Sigmoid colon (tissue), 7 donors: Measurements from ENCODE around the gene FAM124B. TPM values are rescaled to one million over a fixed set of nuclear protein-coding genes. Genes with fewer than 3 reads are reported as not detected.

Experiments
- DNase-seq: peaks from one replicate; pipeline ENCODE4 v3.0.0-alpha.2; 2019
- H3K27ac ChIP-seq, 4 donors: fragments of 200-600 bp; sonication (generic); one replicate each; pipeline ENCODE4 v1.5.1; 2016 to 2019; ENCODE audit warnings: mild to moderate bottlenecking in 1 of 4
- H3K27me3 ChIP-seq, 3 donors: fragments of 200-600 bp; sonication (generic); one replicate each; pipeline ENCODE4 v1.5.1; 2019; ENCODE audit warnings: mild to moderate bottlenecking in 1 of 3
- H3K36me3 ChIP-seq, 4 donors: fragments of 200-600 bp; sonication (generic); one replicate each; pipeline ENCODE4 v1.5.1; 2016 to 2019
- H3K4me1 ChIP-seq, 4 donors: fragments of 200-600 bp; sonication (generic); one replicate each; pipeline ENCODE4 v1.5.1; 2017 to 2019
- H3K4me3 ChIP-seq, 4 donors: fragments of 200-600 bp; sonication (generic); one replicate each; pipeline ENCODE4 v1.5.1; 2017 to 2019; ENCODE audit warnings: mild to moderate bottlenecking in 2 of 4, moderate library complexity in 1 of 4
- H3K9me3 ChIP-seq, 4 donors: fragments of 200-600 bp in 3 of 4; sonication (generic) in 3 of 4; one replicate each; pipeline versions ENCODE4 v1.5.1 to v1.6.1; 2013 to 2019
- EP300 ChIP-seq, 4 donors: sonication (generic); formaldehyde crosslinking; IDR thresholded peaks; one replicate each; pipeline ENCODE4 v1.6.1; 2017; ENCODE audit warnings: antibody characterized with exemption in 4 of 4
- POLR2A ChIP-seq, 2 donors: fragments of 450-650 bp; IDR thresholded peaks; one replicate each; pipeline ENCODE4 v1.6.1; 2016; ENCODE audit warnings: antibody characterized with exemption in 2 of 2, mild to moderate bottlenecking in 2 of 2, moderate library complexity in 2 of 2
- POLR2AphosphoS5 ChIP-seq, 4 donors: sonication (generic); formaldehyde crosslinking; IDR thresholded peaks; one replicate each; pipeline ENCODE4 v1.6.1; 2017; ENCODE audit warnings: antibody characterized with exemption in 4 of 4
- WGBS, 2 donors: extraction: QIAGEN DNeasy Blood & Tissue Kit; methylation state at CpG; one replicate each; pipeline ENCODE4 v1.1.7; 2013; 5-methylcytosine and 5-hydroxymethylcytosine counted together
- intact Hi-C: fragments of 100-400 bp; cut with DNase I; formaldehyde crosslinking; loops from one replicate; pipeline ENCODE4 v1.15.1; 2023
- polyA plus RNA-seq, 3 donors: library from polyadenylated mRNA; stranded (reverse); fragments of 200-250 nt; gene quantifications; one replicate each; pipeline ENCODE4 v1.2.3, GENCODE V29; 2013
- total RNA-seq, 4 donors: library from RNA; depleted of rRNA; stranded (reverse); fragments of >200 nt; gene quantifications; one replicate each; pipeline ENCODE4 v1.1.0, GENCODE V29; 2016
- TF ChIP-seq, protein P1 (sequence below), 4 experiments: fragments of 450-650 bp in 3 of 4; fragments of 200-600 bp in 1 of 4; IDR thresholded peaks; one replicate each; pipeline ENCODE4 v1.5.1; 2016 to 2019; ENCODE audit warnings: antibody characterized with exemption in 4 of 4, mild to moderate bottlenecking in 3 of 4, moderate library complexity in 2 of 4
- donor health status: healthy with polysubstance abuse.
- donor health status: Bipolar disorder and iron deficiency.
- donor health status: healthy.

FAM124B gene
- total and polyA plus RNA-seq, 7 donors = 0.23 to 1.9 (median 0.81) TPM

DNA sequence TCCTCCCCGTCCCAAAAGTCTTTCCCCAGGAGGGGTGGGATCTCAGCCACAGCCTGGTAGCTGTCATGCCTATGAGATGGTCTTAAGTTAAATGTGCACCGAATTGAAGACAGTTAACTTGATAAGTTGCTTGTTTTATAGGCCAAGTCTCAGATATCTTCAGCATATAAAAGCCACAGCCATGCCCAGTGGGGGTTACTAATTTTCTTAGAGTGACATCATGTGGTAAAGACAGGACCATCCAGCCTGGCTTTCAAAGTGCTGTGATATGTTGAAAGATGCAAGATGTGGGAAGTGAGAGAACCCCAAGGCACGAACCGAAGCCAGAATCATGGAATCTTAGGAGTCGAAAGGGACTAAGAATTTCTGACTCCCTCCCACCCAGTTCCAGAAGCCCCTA is 42.1 kb upstream of the FAM124B start:
- 83 to 85% methylated on average over 5 of the region's 5 CpGs for WGBS, 2 donors
- intact Hi-C loops = no loop called here
- H3K27me3 ChIP-seq = peaks cover 6 to 26% (median 16%) of the 10 kb centered on the region in 3 donors
- H3K9me3 ChIP-seq = no peaks in the 10 kb centered on the region
- no peak for DNase-seq
- TF ChIP-seq, protein P1, sequence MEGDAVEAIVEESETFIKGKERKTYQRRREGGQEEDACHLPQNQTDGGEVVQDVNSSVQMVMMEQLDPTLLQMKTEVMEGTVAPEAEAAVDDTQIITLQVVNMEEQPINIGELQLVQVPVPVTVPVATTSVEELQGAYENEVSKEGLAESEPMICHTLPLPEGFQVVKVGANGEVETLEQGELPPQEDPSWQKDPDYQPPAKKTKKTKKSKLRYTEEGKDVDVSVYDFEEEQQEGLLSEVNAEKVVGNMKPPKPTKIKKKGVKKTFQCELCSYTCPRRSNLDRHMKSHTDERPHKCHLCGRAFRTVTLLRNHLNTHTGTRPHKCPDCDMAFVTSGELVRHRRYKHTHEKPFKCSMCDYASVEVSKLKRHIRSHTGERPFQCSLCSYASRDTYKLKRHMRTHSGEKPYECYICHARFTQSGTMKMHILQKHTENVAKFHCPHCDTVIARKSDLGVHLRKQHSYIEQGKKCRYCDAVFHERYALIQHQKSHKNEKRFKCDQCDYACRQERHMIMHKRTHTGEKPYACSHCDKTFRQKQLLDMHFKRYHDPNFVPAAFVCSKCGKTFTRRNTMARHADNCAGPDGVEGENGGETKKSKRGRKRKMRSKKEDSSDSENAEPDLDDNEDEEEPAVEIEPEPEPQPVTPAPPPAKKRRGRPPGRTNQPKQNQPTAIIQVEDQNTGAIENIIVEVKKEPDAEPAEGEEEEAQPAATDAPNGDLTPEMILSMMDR (IDR thresholded peaks at IDR 0.05) = no peak
- no peak for TF ChIP-seq POLR2AphosphoS5 (IDR thresholded peaks at IDR 0.05)
- TF ChIP-seq EP300 (IDR thresholded peaks at IDR 0.05) = no peak
- TF ChIP-seq POLR2A (IDR thresholded peaks at IDR 0.05) = no peak
- H3K36me3 ChIP-seq = no peaks in the 10 kb centered on the region
- no peak overlapping the region for H3K27ac ChIP-seq
- no peak overlapping the region for H3K4me3 ChIP-seq
- H3K4me1 ChIP-seq = peaks cover 0 to 11% (median 5%) of the 10 kb centered on the region in 4 donors

DNA sequence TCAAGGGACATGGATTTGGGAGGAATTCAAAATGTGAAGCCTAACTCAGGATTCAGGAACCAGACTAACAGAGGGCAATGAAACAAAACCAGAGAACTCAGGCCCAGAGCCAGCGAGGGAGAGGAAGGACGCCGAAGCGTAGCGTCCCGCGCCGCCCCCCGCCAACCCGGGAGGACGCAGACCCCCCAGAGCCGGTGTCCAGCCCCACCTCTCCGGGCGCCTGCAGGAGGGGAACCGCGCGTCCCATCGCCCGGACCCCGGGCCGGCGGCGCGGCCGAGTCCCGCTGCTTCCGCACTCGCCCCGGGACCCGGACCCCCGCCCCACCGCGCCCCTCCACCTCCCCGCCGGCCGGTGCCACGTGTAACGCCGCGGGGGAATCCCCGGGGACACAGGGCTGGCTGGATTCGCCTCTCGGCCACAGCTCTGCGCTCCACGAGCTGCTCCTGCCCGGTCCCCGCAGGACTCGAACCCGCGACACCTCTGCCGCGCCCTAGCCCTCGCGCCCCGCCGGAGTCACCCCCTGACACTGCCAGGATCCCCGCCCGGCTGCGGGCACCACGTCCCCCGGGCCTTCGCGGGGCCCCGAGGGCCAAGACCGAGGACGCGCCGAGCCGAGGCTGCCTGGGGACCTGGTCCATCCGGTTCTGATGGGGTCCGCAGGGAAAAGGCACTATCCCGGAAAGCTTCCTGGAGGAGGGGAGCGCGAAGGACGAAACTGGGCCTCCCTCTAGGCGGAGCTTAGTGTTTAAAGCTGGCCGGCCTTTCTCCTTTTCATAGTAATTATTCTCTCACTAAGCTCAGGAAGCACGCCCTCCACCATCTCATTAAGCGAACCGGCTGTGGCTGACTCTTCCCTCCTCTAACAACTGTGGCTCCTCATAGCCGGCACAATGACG is 40.4 kb upstream of the FAM124B start:
- Histone ChIP-seq H3K4me3 (peak overlapping the region in 3 of 4 donors; percentile 39 to 56 (median 52)), H3K27ac (no peak overlapping the region), H3K27me3 (peaks cover 6 to 26% (median 16%) of the 10 kb centered on the region in 3 donors), H3K9me3 (no peaks in the 10 kb centered on the region), H3K4me1 (peaks cover 0 to 11% (median 5%) of the 10 kb centered on the region in 4 donors), H3K36me3 (no peaks in the 10 kb centered on the region)
- no peak for DNase-seq
- no peak for TF ChIP-seq EP300 (IDR thresholded peaks at IDR 0.05)
- no peak for TF ChIP-seq POLR2AphosphoS5 (IDR thresholded peaks at IDR 0.05)
- TF ChIP-seq, protein P1 (IDR thresholded peaks at IDR 0.05) = no peak
- TF ChIP-seq POLR2A (IDR thresholded peaks at IDR 0.05) = no peak
- whole genome bisulfite sequencing, 2 donors = 2 to 7% methylated on average over 82 of the region's 82 CpGs
- intact Hi-C loops = no loop called here

DNA sequence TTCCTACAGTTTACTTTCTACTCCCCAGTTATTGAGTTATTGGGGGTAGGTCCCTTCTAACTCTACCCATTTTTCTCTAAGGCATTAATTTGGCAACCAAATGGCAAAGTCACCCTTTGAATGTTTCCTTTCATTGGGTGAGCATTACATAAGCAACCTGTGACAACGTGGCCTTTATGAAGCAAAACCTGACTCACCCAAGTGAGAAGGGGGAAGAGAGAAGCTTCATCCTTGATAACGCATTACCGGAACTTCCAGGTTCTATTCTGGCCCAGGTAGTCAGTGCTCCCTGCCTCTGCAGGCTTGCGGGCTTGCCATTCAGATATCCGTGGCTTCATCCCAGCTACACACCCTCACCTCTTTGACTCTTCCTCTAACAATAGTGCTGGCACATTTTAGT is 39.1 kb upstream of the FAM124B start:
- Histone ChIP-seq H3K36me3 (no peaks in the 10 kb centered on the region), H3K27ac (no peak overlapping the region), H3K4me1 (peaks cover 0 to 11% (median 5%) of the 10 kb centered on the region in 4 donors), H3K4me3 (no peak overlapping the region), H3K27me3 (peaks cover 6 to 26% (median 16%) of the 10 kb centered on the region in 3 donors), H3K9me3 (no peaks in the 10 kb centered on the region)
- no peak for TF ChIP-seq EP300 (IDR thresholded peaks at IDR 0.05)
- TF ChIP-seq, protein P1 (IDR thresholded peaks at IDR 0.05) = no peak
- WGBS, 2 donors = 73 to 77% methylated on average over 5 of the region's 5 CpGs
- intact Hi-C loops = no loop called here
- DNase-seq = no peak

DNA sequence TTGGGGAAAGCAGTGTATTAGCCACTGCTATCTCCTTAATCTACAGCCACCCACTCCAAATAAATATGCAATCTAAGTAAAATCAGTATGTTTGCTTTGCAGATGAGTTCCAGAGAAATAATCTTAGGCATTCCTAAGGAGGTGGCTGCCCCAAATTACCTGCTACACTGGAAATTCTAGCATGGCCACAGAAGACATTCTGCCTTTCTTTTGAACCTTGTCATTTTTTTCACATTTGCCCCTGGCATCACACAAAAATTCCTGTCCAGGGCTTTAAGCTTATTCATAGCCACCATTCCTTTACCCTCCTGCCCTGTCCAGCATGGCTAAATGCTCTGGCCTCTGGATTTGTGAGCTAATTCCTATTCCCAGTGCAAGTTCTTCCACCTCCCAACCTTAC is 36.8 kb upstream of the FAM124B start:
- H3K4me3 ChIP-seq = no peak overlapping the region
- no peaks in the 10 kb centered on the region for H3K9me3 ChIP-seq
- intact Hi-C loops = no loop called here
- no peak for TF ChIP-seq POLR2AphosphoS5 (IDR thresholded peaks at IDR 0.05)
- no peak for TF ChIP-seq POLR2A (IDR thresholded peaks at IDR 0.05)
- TF ChIP-seq, protein P1 (IDR thresholded peaks at IDR 0.05) = no peak
- no peak for TF ChIP-seq EP300 (IDR thresholded peaks at IDR 0.05)
- H3K4me1 ChIP-seq = peaks cover 0 to 11% (median 5%) of the 10 kb centered on the region in 4 donors
- H3K36me3 ChIP-seq = no peaks in the 10 kb centered on the region
- H3K27me3 ChIP-seq = peaks cover 6 to 18% (median 11%) of the 10 kb centered on the region in 3 donors
- no peak overlapping the region for H3K27ac ChIP-seq
- no peak for DNase-seq
